Mucosa of descending colon (tissue), 3 donors: ENCODE results near the gene ACBD7. TPM values are rescaled to one million over a fixed set of nuclear protein-coding genes. Genes with fewer than 3 reads are reported as not detected.

ENCODE experiments used
- ATAC-seq: fragments of 200-7000 bp; cut with Tn5 transposase; one replicate; pipeline ENCODE4 v1.9.1; 2020; ENCODE audit warnings: mild to moderate bottlenecking, moderate library complexity
- DNase-seq, 3 donors: peaks; one replicate each; pipeline ENCODE4 v3.0.0-alpha.2; 2020
- H3K36me3 ChIP-seq: fragments of 200-600 bp; one replicate; pipeline ENCODE4 v1.8.0; 2021; ENCODE audit warnings: low read depth, mild to moderate bottlenecking
- H3K4me1 ChIP-seq: fragments of 200-600 bp; one replicate; pipeline ENCODE4 v1.8.0; 2021; ENCODE audit warnings: low read depth, mild to moderate bottlenecking
- H3K4me3 ChIP-seq: fragments of 200-600 bp; one replicate; pipeline ENCODE4 v1.8.0; 2021; ENCODE audit warnings: mild to moderate bottlenecking
- H3K9me3 ChIP-seq: fragments of 200-600 bp; one replicate; pipeline ENCODE4 v1.8.0; 2021; ENCODE audit warnings: mild to moderate bottlenecking
- CTCF ChIP-seq: fragments of 200-600 bp; IDR thresholded peaks from one replicate; pipeline ENCODE4 v1.8.0; 2022; ENCODE audit warnings: antibody characterized with exemption, mild to moderate bottlenecking
- intact Hi-C, 2 donors: fragments of 100-400 bp; cut with DNase I in 1 of 2; cut with micrococcal nuclease in 1 of 2; formaldehyde crosslinking; loops; one replicate each; pipeline versions ENCODE4 v1.11.0 to v1.11.1; 2022; cut with DNase I, micrococcal nuclease
- total RNA-seq, 3 donors: library from RNA; stranded (reverse); fragmentation: NEBNext Ultra II Directional in 2 of 3; extraction: Animal tissue kit (Norgen Biotek cat#: 25700) in 2 of 3; gene quantifications; one replicate each; pipeline versions ENCODE4 v1.2.1 to v1.2.4, GENCODE V29; 2021 to 2023
- donor health status: DM: no; HTN: no; CAD: no; lungs with moderate emphysema.
- donor health status: DM: no; HTN: no; CAD: no.
- donor health status: DM: no; HTN: yes; CAD: no.

The ACBD7 gene
- total RNA-seq, 3 donors from 2014 or later, result 0.22 to 0.75 TPM; not detected in 1

GRCh38 chr10:15069230-15069629 is 19.3 kb downstream of the ACBD7 start:
- Histone ChIP-seq H3K9me3 (no peaks in the 10 kb centered on the region), H3K36me3 (no peaks in the 10 kb centered on the region), H3K4me1 (no peaks in the 10 kb centered on the region), H3K4me3 (no peak overlapping the region)
- intact Hi-C loops, result no loop called here
- no peak for TF ChIP-seq CTCF
- DNase-seq (no peak), ATAC-seq (no peak)

GRCh38 chr10:15068802-15069201 is 19.8 kb downstream of the ACBD7 start:
- TF ChIP-seq CTCF, result no peak
- DNase-seq (no peak), ATAC-seq (no peak)
- no peaks in the 10 kb centered on the region for H3K4me1 ChIP-seq
- intact Hi-C loops, result no loop called here
- no peak overlapping the region for H3K4me3 ChIP-seq
- H3K36me3 ChIP-seq, result no peaks in the 10 kb centered on the region
- H3K9me3 ChIP-seq, result no peaks in the 10 kb centered on the region

- ATAC-seq, result no peak
- H3K9me3 ChIP-seq, result no peaks in the 10 kb centered on the region
- no peak for DNase-seq
- no peak overlapping the region for H3K4me3 ChIP-seq
- H3K36me3 ChIP-seq, result no peaks in the 10 kb centered on the region
- intact Hi-C loops, result no loop called here
- H3K4me1 ChIP-seq, result no peaks in the 10 kb centered on the region
- no peak for TF ChIP-seq CTCF
These were observed 21.4 kb downstream of the ACBD7 start for GRCh38 chr10:15067154-15067553.

- peaks cover 9% of the 10 kb centered on the region for H3K9me3 ChIP-seq
- H3K36me3 ChIP-seq, result no peaks in the 10 kb centered on the region
- H3K4me1 ChIP-seq, result no peaks in the 10 kb centered on the region
- H3K4me3 ChIP-seq, result no peak overlapping the region
- intact Hi-C loops, result no loop called here
- ATAC-seq (no peak), DNase-seq (no peak)
- TF ChIP-seq CTCF, result no peak
These were observed 27.9 kb downstream of the ACBD7 start for GRCh38 chr10:15060638-15061037.

- Histone ChIP-seq H3K9me3 (peaks cover 9% of the 10 kb centered on the region), H3K4me1 (no peaks in the 10 kb centered on the region), H3K36me3 (no peaks in the 10 kb centered on the region), H3K4me3 (no peak overlapping the region)
- ATAC-seq (no peak), DNase-seq (no peak)
- no peak for TF ChIP-seq CTCF
- intact Hi-C loops, result no loop called here
These were observed 28.7 kb downstream of the ACBD7 start for GRCh38 chr10:15059914-15060313.

GRCh38 chr10:15058689-15059088 is 29.9 kb downstream of the ACBD7 start:
- Histone ChIP-seq H3K4me1 (no peaks in the 10 kb centered on the region), H3K36me3 (no peaks in the 10 kb centered on the region), H3K9me3 (peaks cover 9% of the 10 kb centered on the region), H3K4me3 (no peak overlapping the region)
- DNase-seq (no peak), ATAC-seq (no peak)
- intact Hi-C loops, result no loop called here
- no peak for TF ChIP-seq CTCF
